K562 (cell line): ENCODE measurements around the gene CCNYL1. TPM values are rescaled to one million over a fixed set of nuclear protein-coding genes. Genes with fewer than 3 reads are reported as not detected.

ENCODE experiments used
- ARHGAP35 ChIP-seq: fragments of 450-650 bp; IDR thresholded peaks from 2 replicates; pipeline ENCODE4 v1.6.1; 2018; ENCODE audit not compliant: partially characterized antibody
- CCAR2 ChIP-seq: fragments of 200-400 bp; formaldehyde crosslinking; IDR thresholded peaks from 2 replicates; pipeline ENCODE4 v1.6.1; 2017; ENCODE audit warnings: mild to moderate bottlenecking, low read depth, low read length
- CEBPB ChIP-seq: fragments of 450-650 bp; IDR thresholded peaks from 2 replicates; pipeline ENCODE4 v1.6.1; 2016; ENCODE audit warnings: missing genetic modification characterization, missing compliant biosample characterization
- CHAMP1 ChIP-seq: fragments of 450-650 bp; IDR thresholded peaks from 2 replicates; pipeline ENCODE4 v1.6.1; 2016; ENCODE audit warnings: mild to moderate bottlenecking
- DPF2 ChIP-seq: fragments of 450-650 bp; IDR thresholded peaks from 2 replicates; pipeline ENCODE4 v1.6.1; 2016
- HMBOX1 ChIP-seq: sonication (generic); IDR thresholded peaks from 2 replicates; pipeline ENCODE4 v1.6.1; 2016
- KDM1A ChIP-seq, 2 experiments: fragments of 450-650 bp; IDR thresholded peaks; 2 replicates each; pipeline ENCODE4 v1.6.1; 2016; ENCODE audit warnings: mild to moderate bottlenecking in 2 of 2
- LEF1 ChIP-seq: fragments of 450-650 bp; IDR thresholded peaks from 2 replicates; pipeline ENCODE4 v1.6.1; 2016; ENCODE audit warnings: mild to moderate bottlenecking
- MCM3 ChIP-seq: fragments of 450-650 bp; IDR thresholded peaks from 2 replicates; pipeline ENCODE4 v1.6.1; 2016
- MTF1 ChIP-seq: fragments of 250-450 bp; sonication (Bioruptor Pico); IDR thresholded peaks from 2 replicates; pipeline ENCODE4 v1.9.0; 2021; ENCODE audit warnings: moderate library complexity, mild to moderate bottlenecking, inconsistent platforms, borderline replicate concordance
- MYNN ChIP-seq, 2 experiments: sonication (generic); formaldehyde crosslinking in 1 of 2; IDR thresholded peaks; 2 replicates each; pipeline versions ENCODE4 v1.5.0 to v1.6.1; 2016 to 2020; ENCODE audit warnings: antibody characterized with exemption in 1 of 2, missing genetic modification reagents in 1 of 2
- PCBP1 ChIP-seq: fragments of 200-400 bp; formaldehyde crosslinking; IDR thresholded peaks from 2 replicates; pipeline ENCODE4 v1.6.1; 2018; ENCODE audit warnings: mild to moderate bottlenecking, low read depth, low read length; ENCODE audit not compliant: poor library complexity, severe bottlenecking
- PHTF2 ChIP-seq: fragments of 250-450 bp; sonication (Bioruptor Pico); IDR thresholded peaks from 2 replicates; pipeline ENCODE4 v1.5.0; 2021; ENCODE audit warnings: mild to moderate bottlenecking
- POLR2B ChIP-seq: fragments of 450-650 bp; IDR thresholded peaks from 2 replicates; pipeline ENCODE4 v1.6.1; 2018; ENCODE audit warnings: low read depth; ENCODE audit not compliant: partially characterized antibody
- RFX5 ChIP-seq: IDR thresholded peaks from 2 replicates; pipeline ENCODE4 v1.6.1; 2011; ENCODE audit warnings: low read depth, mild to moderate bottlenecking, improper control_type of control experiment, low read length
- RNF2 ChIP-seq: sonication (generic); IDR thresholded peaks from 2 replicates; pipeline ENCODE4 v1.6.1; 2016
- SIRT6 ChIP-seq: IDR thresholded peaks from one replicate; pipeline ENCODE4 v1.6.1; 2012; ENCODE audit warnings: low read depth, mild to moderate bottlenecking, control low read depth, inconsistent platforms, low read length, moderate library complexity
- SMARCA4 ChIP-seq: fragments of 450-650 bp; IDR thresholded peaks from 2 replicates; pipeline ENCODE4 v1.6.1; 2016
- SOX6 ChIP-seq: fragments of 450-650 bp; IDR thresholded peaks from 2 replicates; pipeline ENCODE4 v1.6.1; 2014; ENCODE audit warnings: mild to moderate bottlenecking
- TAF15 ChIP-seq: fragments of 200-400 bp; formaldehyde crosslinking; IDR thresholded peaks from 2 replicates; pipeline ENCODE4 v1.6.1; 2017; ENCODE audit warnings: mild to moderate bottlenecking, low read depth, low read length, moderate library complexity
- TAF9B ChIP-seq: fragments of 450-650 bp; IDR thresholded peaks from 2 replicates; pipeline ENCODE4 v1.6.1; 2018; ENCODE audit warnings: mild to moderate bottlenecking; ENCODE audit not compliant: partially characterized antibody
- TEAD4 ChIP-seq, 2 experiments: sonication (generic) in 1 of 2; formaldehyde crosslinking in 1 of 2; IDR thresholded peaks; 2 replicates each; pipeline versions ENCODE4 v1.6.1 to v1.8.0; 2012 to 2022; ENCODE audit warnings: borderline replicate concordance in 1 of 2, inconsistent platforms in 1 of 2, low read length in 1 of 2, mild to moderate bottlenecking in 1 of 2, missing genetic modification reagents in 1 of 2
- XRCC3 ChIP-seq: fragments of 450-650 bp; IDR thresholded peaks from 2 replicates; pipeline ENCODE4 v1.6.1; 2017; ENCODE audit warnings: mild to moderate bottlenecking, moderate library complexity
- ZBED1 ChIP-seq: IDR thresholded peaks from 2 replicates; pipeline ENCODE4 v1.6.1; 2014
- ZC3H8 ChIP-seq: fragments of 450-650 bp; IDR thresholded peaks from 2 replicates; pipeline ENCODE4 v1.6.1; 2017
- ZNF347 ChIP-seq: fragments of 450-650 bp; formaldehyde crosslinking; IDR thresholded peaks from 2 replicates; pipeline ENCODE4 v1.4.0; 2020; ENCODE audit warnings: low read depth, mild to moderate bottlenecking, moderate library complexity
- ZNF696 ChIP-seq: fragments of 250-450 bp; sonication (Bioruptor Pico); conservative IDR thresholded peaks from 2 replicates; pipeline ENCODE4 v1.4.0; 2020; ENCODE audit warnings: mild to moderate bottlenecking, moderate library complexity
- polyA plus RNA-seq, 8 experiments: library from polyadenylated mRNA; depleted of rRNA in 4 of 8; stranded (reverse) in 5 of 8; unstranded in 3 of 8; fragments of >200 nt; fragmentation: Nextera tagmentation in 2 of 8; fragmentation: Illumina TruSeq in 1 of 8; extraction: Ambion mirVana in 2 of 8; extraction: Trizol in 1 of 8; gene quantifications; 2 replicates each; pipeline versions ENCODE4 v1.2.1 to v1.2.3, GENCODE V29; 2011 to 2014; ENCODE audit warnings: inconsistent platforms in 1 of 8, missing spikeins in 1 of 8
- total RNA-seq, 7 experiments: library from RNA; depleted of rRNA in 6 of 7; stranded (reverse); fragments of >200 nt in 6 of 7; fragmentation: Illumina TruSeq in 2 of 7; extraction: Trizol in 2 of 7; gene quantifications; 2 replicates each; pipeline versions ENCODE4 v1.2.1 to v1.2.3, GENCODE V29; 2011 to 2021; ENCODE audit warnings: low replicate concordance in 1 of 7
- TF ChIP-seq, protein P1 (sequence below), 2 experiments: fragments of 450-650 bp in 1 of 2; sonication (generic) in 1 of 2; formaldehyde crosslinking in 1 of 2; IDR thresholded peaks in 1 of 2; conservative IDR thresholded peaks in 1 of 2; 2 replicates each; pipeline versions ENCODE4 v1.6.1 to v1.8.1; 2016 to 2023; ENCODE audit warnings: mild to moderate bottlenecking in 2 of 2, moderate library complexity in 2 of 2, inconsistent platforms in 1 of 2, missing genetic modification reagents in 1 of 2

CCNYL1 gene
- total and polyA plus RNA-seq, 9 of the 15 experiments (the other 6 are each of a cell fraction or from before 2014, with no cell fraction given), result 1.9 to 7.5 (median 4.7) TPM

DNA sequence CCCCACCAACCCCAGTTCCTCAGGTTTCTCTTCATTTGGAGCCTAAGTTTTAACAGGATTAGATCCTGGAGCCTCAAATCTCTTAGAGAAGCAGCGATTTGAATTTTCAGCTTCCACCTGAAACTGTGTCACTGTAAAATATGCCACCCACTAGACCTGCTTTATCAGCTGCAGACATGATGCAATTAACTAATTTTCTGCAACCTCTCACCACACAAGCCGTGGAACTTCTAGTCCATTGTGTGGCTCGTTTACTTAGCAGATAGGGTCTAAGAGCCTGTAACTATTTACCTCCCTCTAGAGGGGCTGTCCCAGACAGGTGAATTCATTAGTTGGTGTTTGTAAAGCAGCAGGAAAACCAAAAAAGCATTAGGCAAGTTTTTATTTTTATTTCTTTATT lies 89.8 kb downstream of the CCNYL1 start (continued):
- TF ChIP-seq SMARCA4 (0 out of 2 replicates have a peak, but pooled peaks have one; percentile 11), KDM1A (IDR thresholded peaks at IDR 0.05) (no peak), CHAMP1 (no peak), POLR2B (no peak), MTF1 (CRISPR knock-in tag) (no peak), TAF9B (no peak), ARHGAP35 (no peak), PHTF2 (CRISPR knock-in tag) (no peak), RFX5 (no peak), SOX6 (peak; percentile 51), ZNF696 (CRISPR knock-in tag) (no peak), MYNN (IDR thresholded peaks at IDR 0.05) (no peak), MYNN (CRISPR knock-in tag; IDR thresholded peaks at IDR 0.05) (no peak), CEBPB (tag) (peak; percentile 65), PCBP1 (no peak), TAF15 (no peak), TEAD4 (IDR thresholded peaks at IDR 0.05; ENCODE audit: low read length) (peak; percentile 30; the same call in 1 of the 2 replicates), TEAD4 (CRISPR knock-in tag; IDR thresholded peaks at IDR 0.05; ENCODE audit: borderline replicate concordance) (no peak), DPF2 (peak; percentile 41; the same call in 1 of the 2 replicates), ZBED1 (no peak), ZC3H8 (no peak), RNF2 (0 out of 2 replicates have a peak, but pooled peaks have one; percentile 30), ZNF347 (CRISPR knock-in tag) (no peak), XRCC3 (no peak), HMBOX1 (0 out of 2 replicates have a peak, but pooled peaks have one; percentile 42), CCAR2 (no peak), LEF1 (no peak), MCM3 (no peak), SIRT6 (no peak)
- TF ChIP-seq, protein P1, sequence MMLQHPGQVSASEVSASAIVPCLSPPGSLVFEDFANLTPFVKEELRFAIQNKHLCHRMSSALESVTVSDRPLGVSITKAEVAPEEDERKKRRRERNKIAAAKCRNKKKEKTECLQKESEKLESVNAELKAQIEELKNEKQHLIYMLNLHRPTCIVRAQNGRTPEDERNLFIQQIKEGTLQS (IDR thresholded peaks at IDR 0.05), result peak; percentile 80
- TF ChIP-seq, protein P1 (CRISPR knock-in tag; conservative IDR thresholded peaks at IDR 0.05), result no peak
